Naive thymus-derived CD4-positive, alpha-beta T cell (primary cell): ENCODE data around the gene GGNBP2. TPM values are rescaled to one million over a fixed set of nuclear protein-coding genes. Genes with fewer than 3 reads are reported as not detected.

Experiments
- ATAC-seq: fragments of 150-1000 bp; cut with Tn5 transposase; 2 replicates; pipeline ENCODE4 v1.10.0; 2021; ENCODE audit warnings: mild to moderate bottlenecking, moderate library complexity
- CTCF ChIA-PET: fragments of 350-600 bp; sonication (Branson Sonifier 250); formaldehyde crosslinking; loops from one replicate; lab custom pipeline; 2021; ENCODE audit warnings: antibody characterized with exemption; lab: Charles Lee
- POLR2A ChIA-PET: fragments of 350-600 bp; sonication (Branson Sonifier 250); formaldehyde crosslinking; loops from one replicate; lab custom pipeline; 2021; ENCODE audit warnings: antibody characterized with exemption, inconsistent platforms; lab: Charles Lee
- DNase-seq, 9 donors: peaks; one replicate each; pipeline versions ENCODE4 v3.0.0 to v3.0.0-alpha.2; 2020 to 2022; ENCODE audit warnings: mixed read lengths in 1 of 9
- H3K27ac ChIP-seq: one replicate; pipeline ENCODE4 v1.7.0; 2013; ENCODE audit warnings: mild to moderate bottlenecking, low read depth, low read length, moderate library complexity
- H3K27me3 ChIP-seq, 2 donors: one replicate each; pipeline ENCODE4 v1.7.0; 2013; ENCODE audit warnings: low read length in 2 of 2, mild to moderate bottlenecking in 2 of 2, moderate library complexity in 2 of 2; ENCODE audit not compliant: control insufficient read depth in 2 of 2, insufficient read depth in 2 of 2
- H3K36me3 ChIP-seq, 3 experiments: 1 replicate in 2 of 3; 2 replicates in 1 of 3; pipeline ENCODE4 v1.7.0; 2013; ENCODE audit warnings: low read length in 3 of 3, mild to moderate bottlenecking in 3 of 3, moderate library complexity in 1 of 3; ENCODE audit not compliant: insufficient read depth in 3 of 3, control insufficient read depth in 2 of 3
- H3K4me1 ChIP-seq, 2 donors: one replicate each; pipeline ENCODE4 v1.7.0; 2013; ENCODE audit warnings: low read length in 2 of 2, mild to moderate bottlenecking in 2 of 2, moderate library complexity in 1 of 2; ENCODE audit not compliant: control insufficient read depth in 2 of 2, insufficient read depth in 2 of 2
- H3K4me3 ChIP-seq: 2 replicates; pipeline ENCODE4 v1.7.0; 2013; ENCODE audit warnings: mild to moderate bottlenecking, low read length
- H3K9me3 ChIP-seq, 3 experiments: 1 replicate in 2 of 3; 2 replicates in 1 of 3; pipeline ENCODE4 v1.7.0; 2013; ENCODE audit warnings: low read length in 3 of 3; ENCODE audit not compliant: control insufficient read depth in 2 of 3
- H3K27ac Mint-ChIP-seq, 9 donors: one replicate each; pipeline ENCODE4 v1.8.0; 2020 to 2022; ENCODE audit warnings: mixed read lengths in 9 of 9, mild to moderate bottlenecking in 8 of 9, moderate library complexity in 5 of 9, inconsistent platforms in 2 of 9
- H3K27me3 Mint-ChIP-seq, 5 donors: one replicate each; pipeline ENCODE4 v1.8.0; 2021 to 2022; ENCODE audit warnings: mixed read lengths in 5 of 5, mild to moderate bottlenecking in 1 of 5
- H3K36me3 Mint-ChIP-seq, 5 donors: one replicate each; pipeline ENCODE4 v1.8.0; 2020 to 2022; ENCODE audit warnings: mixed read lengths in 5 of 5, mild to moderate bottlenecking in 3 of 5, inconsistent platforms in 1 of 5
- H3K4me1 Mint-ChIP-seq, 7 donors: one replicate each; pipeline ENCODE4 v1.8.0; 2020 to 2022; ENCODE audit warnings: mixed read lengths in 7 of 7, mild to moderate bottlenecking in 3 of 7, inconsistent platforms in 1 of 7
- H3K4me3 Mint-ChIP-seq, 10 donors: one replicate each; pipeline ENCODE4 v1.8.0; 2020 to 2022; ENCODE audit warnings: mild to moderate bottlenecking in 10 of 10, mixed read lengths in 10 of 10, moderate library complexity in 6 of 10, inconsistent platforms in 2 of 10
- H3K9me3 Mint-ChIP-seq, 11 donors: one replicate each; pipeline ENCODE4 v1.8.0; 2020 to 2022; ENCODE audit warnings: mixed read lengths in 11 of 11, mild to moderate bottlenecking in 4 of 11, inconsistent platforms in 1 of 11, moderate library complexity in 1 of 11
- intact Hi-C, 2 donors: fragments of 100-400 bp; cut with micrococcal nuclease; formaldehyde crosslinking; loops; one replicate each; pipeline ENCODE4 v1.15.1; 2023
- polyA plus RNA-seq, 2 donors: library from polyadenylated mRNA; unstranded; fragments of 300-500 nt; fragmentation: Illumina TruSeq; gene quantifications; one replicate each; pipeline ENCODE4 v1.2.3, GENCODE V29; 2021
- total RNA-seq, 6 experiments: library from RNA in 5 of 6; stranded (reverse) in 5 of 6; gene quantifications; 1 replicate in 5 of 6; 2 replicates in 1 of 6; pipeline ENCODE4 v1.2.3 and lab custom pipeline; 2021 to 2026

Gene GGNBP2
- total and polyA plus RNA-seq, 7 experiments from 2014 or later, result 60.4 to 173 (median 138) TPM

GRCh38 chr17:36500745-36501225, 43.9 kb upstream of the GGNBP2 start:
- H3K4me1 Mint-ChIP-seq, result peaks cover 0 to 6% (median 3%) of the 10 kb centered on the region in 7 donors
- H3K27me3 ChIP-seq, result no peaks in the 10 kb centered on the region
- ChIA-PET CTCF (interaction anchor here (1.4 kb wide), 1 partner anchor 101 kb away, joined by 3 read pairs; no protein-coding TSS in a partner anchor), POLR2A (no interaction called here)
- H3K4me1 ChIP-seq, result no peaks in the 10 kb centered on the region
- ATAC-seq (no peak), DNase-seq (no peak)
- no peaks in the 10 kb centered on the region for H3K9me3 Mint-ChIP-seq
- peaks cover 0 to 18% (median 12%) of the 10 kb centered on the region in 5 donors for H3K36me3 Mint-ChIP-seq
- no peak overlapping the region for H3K4me3 ChIP-seq
- no peaks in the 10 kb centered on the region for H3K9me3 ChIP-seq
- H3K27ac Mint-ChIP-seq, result peak overlapping the region in 1 of 9 donors; percentile 12
- H3K36me3 ChIP-seq, result peaks cover 0 to 59% (median 0%) of the 10 kb centered on the region in 3 experiments
- H3K27me3 Mint-ChIP-seq, result no peaks in the 10 kb centered on the region
- H3K27ac ChIP-seq, result no peak overlapping the region
- intact Hi-C loops, result no loop called here
- H3K4me3 Mint-ChIP-seq, result no peak overlapping the region

- Histone ChIP-seq H3K36me3 (peaks cover 0 to 58% (median 0%) of the 10 kb centered on the region in 3 experiments), H3K27me3 (no peaks in the 10 kb centered on the region), H3K4me3 (no peak overlapping the region), H3K27ac (no peak overlapping the region), H3K4me1 (no peaks in the 10 kb centered on the region), H3K9me3 (no peaks in the 10 kb centered on the region)
- H3K4me1 Mint-ChIP-seq, result peaks cover 0 to 6% (median 3%) of the 10 kb centered on the region in 7 donors
- DNase-seq, result no peak
- ChIA-PET POLR2A (no interaction called here), CTCF (interaction anchor here (1.4 kb wide), 1 partner anchor 101 kb away, joined by 3 read pairs; no protein-coding TSS in a partner anchor)
- no peaks in the 10 kb centered on the region for H3K27me3 Mint-ChIP-seq
- intact Hi-C loops, result no loop called here
- no peaks in the 10 kb centered on the region for H3K9me3 Mint-ChIP-seq
- peaks cover 0 to 15% (median 10%) of the 10 kb centered on the region in 5 donors for H3K36me3 Mint-ChIP-seq
- no peak for ATAC-seq
- H3K27ac Mint-ChIP-seq, result peak overlapping the region in 3 of 9 donors; percentile 48 to 86 (median 51)
- H3K4me3 Mint-ChIP-seq, result no peak overlapping the region
These were observed 43.4 kb upstream of the GGNBP2 start for GRCh38 chr17:36501351-36501750.

GRCh38 chr17:36501963-36502362, 42.8 kb upstream of the GGNBP2 start:
- Mint-ChIP-seq H3K27ac (peak overlapping the region in 8 of 9 donors; percentile 45 to 86 (median 60)), H3K9me3 (no peaks in the 10 kb centered on the region), H3K36me3 (peaks cover 0 to 16% (median 10%) of the 10 kb centered on the region in 5 donors), H3K27me3 (no peaks in the 10 kb centered on the region), H3K4me1 (peaks cover 0 to 6% (median 3%) of the 10 kb centered on the region in 7 donors), H3K4me3 (no peak overlapping the region)
- intact Hi-C loops, result no loop called here
- POLR2A ChIA-PET, result no interaction called here
- DNase-seq (no peak), ATAC-seq (no peak)
- no peak overlapping the region for H3K4me3 ChIP-seq
- H3K27me3 ChIP-seq, result no peaks in the 10 kb centered on the region
- H3K27ac ChIP-seq, result no peak overlapping the region
- H3K9me3 ChIP-seq, result no peaks in the 10 kb centered on the region
- CTCF ChIA-PET, result interaction anchor here (1.4 kb wide), 1 partner anchor 100 kb away, joined by 3 read pairs; no protein-coding TSS in a partner anchor
- no peaks in the 10 kb centered on the region for H3K4me1 ChIP-seq
- peaks cover 0 to 58% (median 0%) of the 10 kb centered on the region in 3 experiments for H3K36me3 ChIP-seq

- ATAC-seq, result no peak
- H3K27ac Mint-ChIP-seq, result peak overlapping the region in 6 of 9 donors; percentile 3 to 89 (median 64)
- peaks cover 0 to 6% (median 3%) of the 10 kb centered on the region in 7 donors for H3K4me1 Mint-ChIP-seq
These were observed 41.1 kb upstream of the GGNBP2 start for GRCh38 chr17:36503456-36504155.

GRCh38 chr17:36504156-36504545, 40.6 kb upstream of the GGNBP2 start:
- Histone ChIP-seq H3K4me1 (no peaks in the 10 kb centered on the region), H3K27me3 (no peaks in the 10 kb centered on the region), H3K27ac (no peak overlapping the region), H3K36me3 (peaks cover 0 to 43% (median 0%) of the 10 kb centered on the region in 3 experiments), H3K9me3 (no peaks in the 10 kb centered on the region), H3K4me3 (no peak overlapping the region)
- no peak for ATAC-seq
- POLR2A ChIA-PET, result interaction anchor here (0.7 kb wide), 1 partner anchor 46 kb away, joined by 4 read pairs; no protein-coding TSS in a partner anchor
- H3K27ac Mint-ChIP-seq, result peak overlapping the region in 3 of 9 donors; percentile 10 to 43 (median 32)
- H3K4me1 Mint-ChIP-seq, result peaks cover 0 to 6% (median 3%) of the 10 kb centered on the region in 7 donors
- peaks cover 0 to 17% (median 11%) of the 10 kb centered on the region in 5 donors for H3K36me3 Mint-ChIP-seq
- no peak for DNase-seq
- CTCF ChIA-PET, result interaction anchor here (0.6 kb wide), 1 partner anchor 1915 kb away, joined by 3 read pairs; no protein-coding TSS in a partner anchor
- H3K27me3 Mint-ChIP-seq, result no peaks in the 10 kb centered on the region
- H3K9me3 Mint-ChIP-seq, result no peaks in the 10 kb centered on the region
- no peak overlapping the region for H3K4me3 Mint-ChIP-seq
- intact Hi-C loops, result no loop called here

More at GRCh38 chr17:36503456-36504155, 41.1 kb upstream of the GGNBP2 start:
- POLR2A ChIA-PET, result interaction anchor here (0.7 kb wide), 1 partner anchor 47 kb away, joined by 4 read pairs; no protein-coding TSS in a partner anchor
- no peaks in the 10 kb centered on the region for H3K9me3 ChIP-seq
- H3K36me3 ChIP-seq, result peaks cover 0 to 49% (median 0%) of the 10 kb centered on the region in 3 experiments
- H3K27me3 Mint-ChIP-seq, result no peaks in the 10 kb centered on the region
- H3K4me1 ChIP-seq, result no peaks in the 10 kb centered on the region
- no peak overlapping the region for H3K4me3 Mint-ChIP-seq
- H3K9me3 Mint-ChIP-seq, result no peaks in the 10 kb centered on the region
- no peaks in the 10 kb centered on the region for H3K27me3 ChIP-seq
- CTCF ChIA-PET, result no interaction called here
- H3K36me3 Mint-ChIP-seq, result peaks cover 0 to 17% (median 11%) of the 10 kb centered on the region in 5 donors
- H3K4me3 ChIP-seq, result no peak overlapping the region
- no peak overlapping the region for H3K27ac ChIP-seq
- intact Hi-C loops, result no loop called here
- no peak for DNase-seq

- DNase-seq (no peak), ATAC-seq (no peak)
- H3K27me3 Mint-ChIP-seq, result no peaks in the 10 kb centered on the region
- POLR2A ChIA-PET, result interaction anchor here (0.7 kb wide), 1 partner anchor 318 kb away, joined by 3 read pairs; no protein-coding TSS in a partner anchor
- H3K4me1 ChIP-seq, result no peaks in the 10 kb centered on the region
- H3K9me3 Mint-ChIP-seq, result no peaks in the 10 kb centered on the region
- H3K27ac Mint-ChIP-seq, result peak overlapping the region in 2 of 9 donors; percentile 14 to 66
- CTCF ChIA-PET, result no interaction called here
- H3K36me3 Mint-ChIP-seq, result peaks cover 3 to 24% (median 12%) of the 10 kb centered on the region in 5 donors
- H3K4me3 Mint-ChIP-seq, result no peak overlapping the region
- no peak overlapping the region for H3K27ac ChIP-seq
- H3K4me1 Mint-ChIP-seq, result peaks cover 0 to 6% (median 3%) of the 10 kb centered on the region in 7 donors
- H3K4me3 ChIP-seq, result no peak overlapping the region
- H3K36me3 ChIP-seq, result peaks cover 0 to 44% (median 0%) of the 10 kb centered on the region in 3 experiments
- intact Hi-C loops, result no loop called here
- no peaks in the 10 kb centered on the region for H3K27me3 ChIP-seq
- H3K9me3 ChIP-seq, result no peaks in the 10 kb centered on the region
These were observed 39.5 kb upstream of the GGNBP2 start for GRCh38 chr17:36505171-36505570.
